AG04450 (cell line): ENCODE measurements around the gene WWC2. TPM values are rescaled to one million over a fixed set of nuclear protein-coding genes. Genes with fewer than 3 reads are reported as not detected.
A peak's percentile ranks its signal among the peaks of the same experiment; 100 is the strongest.

Experiments
- CTCF ChIA-PET: fragments of 300-600, 350-600 bp; formaldehyde crosslinking; extraction: SDS; loops from one replicate; lab custom pipeline; 2022; ENCODE audit warnings: antibody characterized with exemption, inconsistent platforms; lab: Charles Lee
- POLR2A ChIA-PET: fragments of 350-600 bp; formaldehyde crosslinking; extraction: SDS; loops from one replicate; lab custom pipeline; 2021; ENCODE audit warnings: antibody characterized with exemption, inconsistent platforms; lab: Yijun Ruan, JAX
- DNase-seq: peaks from one replicate; pipeline ENCODE4 v3.0.0-alpha.2; 2011; ENCODE audit warnings: low read depth, low spot score
- H3K27ac ChIP-seq: one replicate; pipeline ENCODE4 v1.5.1; 2012; ENCODE audit warnings: low read depth, low read length, control low read depth
- H3K27me3 ChIP-seq: one replicate; pipeline ENCODE4 v1.6.0; 2012; ENCODE audit warnings: low read length; ENCODE audit not compliant: control insufficient read depth, insufficient read depth
- H3K4me3 ChIP-seq: 2 replicates; pipeline ENCODE4 v1.5.1; 2011; ENCODE audit warnings: mild to moderate bottlenecking, low read depth, low read length, control low read depth
- H3K9me3 ChIP-seq: 2 replicates; pipeline ENCODE4 v1.5.1; 2012; ENCODE audit warnings: low read length; ENCODE audit not compliant: control insufficient read depth, insufficient read depth
- CTCF ChIP-seq: IDR thresholded peaks from 2 replicates; pipeline ENCODE4 v1.5.1; 2011; ENCODE audit warnings: low read depth, low read length, control low read depth, inconsistent platforms
- polyA plus RNA-seq: library from polyadenylated mRNA; depleted of rRNA; stranded (reverse); fragments of >200 nt; gene quantifications from 2 replicates; pipeline ENCODE4 v1.2.3, GENCODE V29; 2011

WWC2 gene
- polyA plus RNA-seq, 1 experiment: 43.6 TPM

- no peaks in the 10 kb centered on the region for H3K27me3 ChIP-seq
- TF ChIP-seq CTCF: no peak
- peak overlapping the region; percentile 98 for H3K27ac ChIP-seq
- CTCF ChIA-PET: interaction anchor here (0.8 to 1.8 kb wide), 9 partner anchors 10 to 164 kb away, joined by 3 to 11 read pairs (median 4); no protein-coding TSS in a partner anchor
- peak overlapping the region; percentile 73 for H3K4me3 ChIP-seq
- POLR2A ChIA-PET: interaction anchor here (0.6 to 2.2 kb wide), 22 partner anchors 18 to 180 kb away, joined by 3 to 9 read pairs (median 4); no protein-coding TSS in a partner anchor
- DNase-seq: no peak
- H3K9me3 ChIP-seq: peaks cover 7% of the 10 kb centered on the region; the same call in 1 of the 2 replicates
Measured at GRCh38 chr4:183098019-183098722, 886 bp upstream of the WWC2 start.

GRCh38 chr4:183099537-183100297, 660 bp downstream of the WWC2 start:
- TF ChIP-seq CTCF: 0 out of 2 replicates have a peak, but pooled peaks have one; percentile 13
- Histone ChIP-seq H3K9me3 (peaks cover 7% of the 10 kb centered on the region; the same call in 1 of the 2 replicates), H3K27ac (peak overlapping the region; percentile 52), H3K27me3 (no peaks in the 10 kb centered on the region), H3K4me3 (peak overlapping the region; percentile 91)
- POLR2A ChIA-PET: interaction anchor here (0.6 to 2.2 kb wide), 7 partner anchors 9 to 170 kb away, joined by 3 to 9 read pairs (median 4); no protein-coding TSS in a partner anchor
- DNase-seq: no peak
- CTCF ChIA-PET: interaction anchor here (0.6 to 3.6 kb wide), 6 partner anchors 26 to 175 kb away, joined by 3 to 16 read pairs (median 5); no protein-coding TSS in a partner anchor

GRCh38 chr4:183100298-183100599, 1.2 kb downstream of the WWC2 start:
- no peak for DNase-seq
- peak overlapping the region; percentile 91 for H3K4me3 ChIP-seq
- CTCF ChIA-PET: interaction anchor here (0.6 to 3.6 kb wide), 4 partner anchors 27 to 176 kb away, joined by 3 to 16 read pairs (median 4); no protein-coding TSS in a partner anchor
- no peak for TF ChIP-seq CTCF
- peaks cover 7% of the 10 kb centered on the region; the same call in 1 of the 2 replicates for H3K9me3 ChIP-seq
- no peaks in the 10 kb centered on the region for H3K27me3 ChIP-seq
- H3K27ac ChIP-seq: no peak overlapping the region
- POLR2A ChIA-PET: interaction anchor here (0.6 to 2.2 kb wide), 3 partner anchors 8 to 171 kb away, joined by 3 to 9 read pairs (median 4); no protein-coding TSS in a partner anchor

- no peaks in the 10 kb centered on the region for H3K27me3 ChIP-seq
- no peak overlapping the region for H3K27ac ChIP-seq
- H3K9me3 ChIP-seq: peaks cover 7% of the 10 kb centered on the region; the same call in 1 of the 2 replicates
- CTCF ChIA-PET: interaction anchor here (0.6 to 3.6 kb wide), 3 partner anchors 27 to 176 kb away, joined by 3 to 16 read pairs (median 4); no protein-coding TSS in a partner anchor
- no peak for DNase-seq
- H3K4me3 ChIP-seq: peak overlapping the region; percentile 91
- POLR2A ChIA-PET: interaction anchor here (1.3 kb wide), 1 partner anchor 171 kb away, joined by 3 read pairs; no protein-coding TSS in a partner anchor
- no peak for TF ChIP-seq CTCF
Measured at GRCh38 chr4:183100827-183101226, 1.8 kb downstream of the WWC2 start.
